GM18867 (cell line): ENCODE data around the gene RNF26.

Experiments
- ATAC-seq: cut with Tn5 transposase; IDR thresholded peaks from one replicate; pipeline ENCODE4 v1.9.1; 2021; ENCODE audit warnings: mild to moderate bottlenecking, moderate library complexity; ENCODE audit not compliant: unreplicated experiment

Gene RNF26

GRCh38 chr11:119347940-119348605 lies 13.7 kb downstream of the RNF26 start:
- no peak for ATAC-seq

GRCh38 chr11:119350302-119350701 lies 16.0 kb downstream of the RNF26 start:
- no peak for ATAC-seq

- ATAC-seq = no peak
Measured at GRCh38 chr11:119351232-119351631, 16.9 kb downstream of the RNF26 start.

- ATAC-seq = no peak
Measured at GRCh38 chr11:119352857-119353260, 18.5 kb downstream of the RNF26 start.

GRCh38 chr11:119355091-119355843 lies 20.9 kb downstream of the RNF26 start:
- ATAC-seq = no peak

- peak; percentile 69 for ATAC-seq
Measured at GRCh38 chr11:119356349-119357031, 22.2 kb downstream of the RNF26 start.

- ATAC-seq = no peak
Measured at GRCh38 chr11:119357074-119357473, 22.7 kb downstream of the RNF26 start.

GRCh38 chr11:119359365-119360214 lies 25.3 kb downstream of the RNF26 start:
- no peak for ATAC-seq

GRCh38 chr11:119361056-119361787 lies 26.9 kb downstream of the RNF26 start:
- ATAC-seq = no peak

- ATAC-seq = no peak
Measured at GRCh38 chr11:119361941-119362725, 27.8 kb downstream of the RNF26 start.

- no peak for ATAC-seq
Measured at GRCh38 chr11:119362741-119363080, 28.4 kb downstream of the RNF26 start.

- no peak for ATAC-seq
Measured at GRCh38 chr11:119363081-119363850, 28.9 kb downstream of the RNF26 start.

GRCh38 chr11:119363851-119364590 lies 29.7 kb downstream of the RNF26 start:
- no peak for ATAC-seq

GRCh38 chr11:119365071-119365591 lies 30.8 kb downstream of the RNF26 start:
- ATAC-seq = no peak

GRCh38 chr11:119366690-119367620 lies 32.6 kb downstream of the RNF26 start:
- ATAC-seq = no peak

- ATAC-seq = no peak
Measured at GRCh38 chr11:119367661-119368120, 33.4 kb downstream of the RNF26 start.
